HEK293T (cell line): ENCODE measurements around the gene MOXD1.

Experiments used
- CTCF ChIA-PET: fragments of 350-600 bp; formaldehyde crosslinking; extraction: SDS; loops from one replicate; lab custom pipeline; 2021; ENCODE audit warnings: antibody characterized with exemption, inconsistent platforms; lab: Yijun Ruan, JAX
- POLR2A ChIA-PET: fragments of 350-600 bp; formaldehyde crosslinking; extraction: SDS; loops from one replicate; lab custom pipeline; 2020; ENCODE audit warnings: antibody characterized with exemption, inconsistent platforms; lab: Yijun Ruan, JAX
- DNase-seq: peaks from one replicate; pipeline ENCODE4 v3.0.0; 2012; ENCODE audit warnings: mixed read lengths; ENCODE audit errors: extremely low spot score
- ARNT ChIP-seq: fragments of 450-650 bp; IDR thresholded peaks from 2 replicates; pipeline ENCODE4 v1.6.1; 2017; ENCODE audit warnings: mild to moderate bottlenecking
- BHLHE40 ChIP-seq: fragments of 450-650 bp; IDR thresholded peaks from 2 replicates; pipeline ENCODE4 v1.6.1; 2016; ENCODE audit warnings: mild to moderate bottlenecking, moderate library complexity, borderline replicate concordance
- CTBP1 ChIP-seq: fragments of 450-650 bp; IDR thresholded peaks from 2 replicates; pipeline ENCODE4 v1.6.1; 2016; ENCODE audit warnings: borderline replicate concordance
- ELF4 ChIP-seq: fragments of 450-650 bp; IDR thresholded peaks from 2 replicates; pipeline ENCODE4 v1.6.1; 2017; ENCODE audit warnings: antibody characterized with exemption
- FOXA1 ChIP-seq: fragments of 450-650 bp; IDR thresholded peaks from 2 replicates; pipeline ENCODE4 v1.6.1; 2016; ENCODE audit warnings: mild to moderate bottlenecking
- FOXK2 ChIP-seq: fragments of 450-650 bp; IDR thresholded peaks from 2 replicates; pipeline ENCODE4 v1.6.1; 2016; ENCODE audit warnings: mild to moderate bottlenecking
- FOXM1 ChIP-seq: fragments of 450-650 bp; IDR thresholded peaks from 2 replicates; pipeline ENCODE4 v1.6.1; 2017; ENCODE audit warnings: mild to moderate bottlenecking, borderline replicate concordance
- HDGF ChIP-seq: fragments of 450-650 bp; IDR thresholded peaks from 2 replicates; pipeline ENCODE4 v1.6.1; 2017; ENCODE audit warnings: antibody characterized with exemption, borderline replicate concordance
- L3MBTL2 ChIP-seq: fragments of 450-650 bp; conservative IDR thresholded peaks from 2 replicates; pipeline ENCODE4 v1.6.1; 2016; ENCODE audit warnings: mild to moderate bottlenecking
- LEF1 ChIP-seq: fragments of 450-650 bp; IDR thresholded peaks from 2 replicates; pipeline ENCODE4 v1.6.1; 2017; ENCODE audit warnings: mild to moderate bottlenecking, borderline replicate concordance
- NFRKB ChIP-seq: fragments of 450-650 bp; IDR thresholded peaks from 2 replicates; pipeline ENCODE4 v1.6.1; 2016; ENCODE audit warnings: mild to moderate bottlenecking, moderate library complexity
- SP1 ChIP-seq: fragments of 450-650 bp; IDR thresholded peaks from 2 replicates; pipeline ENCODE4 v1.6.1; 2017
- SUZ12 ChIP-seq: fragments of 450-650 bp; IDR thresholded peaks from 2 replicates; pipeline ENCODE4 v1.6.1; 2016; ENCODE audit warnings: mild to moderate bottlenecking
- TARDBP ChIP-seq: fragments of 450-650 bp; IDR thresholded peaks from 2 replicates; pipeline ENCODE4 v1.6.1; 2016
- ZNF384 ChIP-seq: fragments of 450-650 bp; IDR thresholded peaks from 2 replicates; pipeline ENCODE4 v1.6.1; 2016
- TF ChIP-seq, protein P1 (sequence below): fragments of 450-650 bp; IDR thresholded peaks from 2 replicates; pipeline ENCODE4 v1.6.1; 2016

MOXD1 gene

DNA sequence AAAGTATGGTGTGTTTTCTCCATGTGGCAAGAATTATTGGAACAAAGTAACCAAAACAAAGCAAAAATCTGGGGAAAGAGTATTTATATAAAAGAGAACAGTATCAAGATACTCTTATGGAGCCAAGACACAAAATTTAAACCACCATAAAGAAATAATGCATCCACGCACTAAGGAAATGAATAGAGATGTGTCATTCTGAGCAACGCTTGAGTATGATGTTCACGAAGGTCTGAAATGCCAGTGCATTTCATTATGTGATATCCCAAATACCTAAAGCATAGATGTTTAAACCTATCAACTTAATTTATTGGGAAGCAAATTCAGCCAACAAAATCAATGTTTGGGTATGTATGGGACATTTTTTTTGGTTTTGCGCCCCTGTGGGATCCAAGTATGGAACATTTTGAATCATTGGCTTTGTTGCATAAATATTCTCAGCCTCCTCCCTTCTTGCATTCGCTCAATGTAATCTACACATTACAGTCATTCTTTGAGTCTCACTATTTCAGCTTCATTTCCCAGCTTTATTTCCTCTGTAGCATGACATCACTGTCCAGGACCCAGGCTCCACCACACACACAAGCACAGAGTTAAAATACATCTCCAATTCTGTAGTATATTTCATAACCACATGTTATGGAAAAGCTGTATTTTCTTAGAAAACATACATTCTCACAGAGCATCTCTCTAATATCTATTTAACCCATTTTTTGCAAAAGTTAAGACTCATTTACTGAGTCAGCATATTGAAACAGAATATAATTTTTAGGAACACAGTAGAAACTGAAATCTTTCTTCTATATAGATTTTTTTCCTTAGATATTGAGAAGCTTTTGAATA, 11.6 kb upstream of the MOXD1 start:
- ChIA-PET CTCF (no interaction called here), POLR2A (no interaction called here)

DNA sequence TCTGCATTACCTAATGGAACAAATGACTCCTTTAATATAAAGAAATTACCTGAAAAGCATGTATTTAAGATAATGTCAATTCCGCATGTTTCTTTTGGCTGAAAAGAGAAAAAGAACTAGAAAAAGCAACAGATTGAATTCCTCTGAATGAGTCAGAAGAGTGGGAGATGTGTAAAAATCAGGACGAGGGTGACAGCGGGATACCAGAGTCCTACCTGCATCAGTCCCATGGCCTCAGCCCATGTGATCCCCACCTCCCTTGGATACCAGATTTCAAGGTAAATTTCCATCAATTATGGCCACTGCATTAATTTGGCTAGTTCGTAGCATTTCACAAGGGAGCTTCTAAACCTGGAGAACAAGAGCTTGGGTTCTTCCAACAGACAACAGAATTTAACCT, 10.0 kb upstream of the MOXD1 start:
- no peak for TF ChIP-seq ZNF384
- TF ChIP-seq NFRKB, result no peak
- TF ChIP-seq CTBP1, result no peak
- TF ChIP-seq LEF1, result no peak
- TF ChIP-seq ELF4, result no peak
- TF ChIP-seq SP1, result no peak
- TF ChIP-seq BHLHE40, result no peak
- no peak for TF ChIP-seq FOXM1
- no peak for TF ChIP-seq FOXK2
- TF ChIP-seq SUZ12, result no peak
- no peak for TF ChIP-seq FOXA1
- TF ChIP-seq, protein P1, sequence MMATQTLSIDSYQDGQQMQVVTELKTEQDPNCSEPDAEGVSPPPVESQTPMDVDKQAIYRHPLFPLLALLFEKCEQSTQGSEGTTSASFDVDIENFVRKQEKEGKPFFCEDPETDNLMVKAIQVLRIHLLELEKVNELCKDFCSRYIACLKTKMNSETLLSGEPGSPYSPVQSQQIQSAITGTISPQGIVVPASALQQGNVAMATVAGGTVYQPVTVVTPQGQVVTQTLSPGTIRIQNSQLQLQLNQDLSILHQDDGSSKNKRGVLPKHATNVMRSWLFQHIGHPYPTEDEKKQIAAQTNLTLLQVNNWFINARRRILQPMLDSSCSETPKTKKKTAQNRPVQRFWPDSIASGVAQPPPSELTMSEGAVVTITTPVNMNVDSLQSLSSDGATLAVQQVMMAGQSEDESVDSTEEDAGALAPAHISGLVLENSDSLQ, result no peak
- no peak for TF ChIP-seq ARNT
- TF ChIP-seq HDGF, result no peak
- DNase-seq, result no peak
- ChIA-PET CTCF (no interaction called here), POLR2A (no interaction called here)

More for the DNA sequence above, 11.6 kb upstream of the MOXD1 start:
- no peak for TF ChIP-seq CTBP1
- no peak for TF ChIP-seq FOXA1
- no peak for TF ChIP-seq HDGF
- no peak for TF ChIP-seq BHLHE40
- no peak for TF ChIP-seq LEF1
- no peak for TF ChIP-seq FOXK2
- no peak for TF ChIP-seq NFRKB
- TF ChIP-seq SP1, result no peak
- no peak for TF ChIP-seq ZNF384
- no peak for TF ChIP-seq ARNT
- TF ChIP-seq ELF4, result no peak
- no peak for TF ChIP-seq TARDBP
- no peak for TF ChIP-seq SUZ12
- TF ChIP-seq FOXM1, result no peak
- TF ChIP-seq, protein P1, result no peak
- no peak for TF ChIP-seq L3MBTL2
- no peak for DNase-seq

DNA sequence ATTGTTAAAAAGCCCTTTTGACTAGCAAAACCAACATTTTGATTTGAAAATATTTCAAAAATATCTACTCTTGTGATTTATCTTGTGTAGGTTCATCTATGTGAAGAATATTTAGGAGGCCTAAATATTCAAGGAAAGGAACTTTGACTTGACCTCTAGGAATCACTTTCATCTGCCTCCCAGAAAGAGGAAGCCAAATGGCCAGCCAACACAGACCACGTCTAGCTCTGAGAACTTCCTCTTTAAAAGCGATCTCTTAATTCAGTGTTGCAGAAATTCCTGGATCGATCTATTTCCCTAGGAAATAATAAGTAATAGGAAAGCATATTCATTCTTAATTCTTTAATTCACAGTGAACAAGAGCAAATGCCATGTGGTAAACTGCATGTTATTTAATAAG, 9.6 kb upstream of the MOXD1 start:
- ChIA-PET POLR2A (no interaction called here), CTCF (no interaction called here)
- TF ChIP-seq BHLHE40 (no peak), FOXK2 (no peak), LEF1 (no peak), SP1 (no peak)
- no peak for DNase-seq

DNA sequence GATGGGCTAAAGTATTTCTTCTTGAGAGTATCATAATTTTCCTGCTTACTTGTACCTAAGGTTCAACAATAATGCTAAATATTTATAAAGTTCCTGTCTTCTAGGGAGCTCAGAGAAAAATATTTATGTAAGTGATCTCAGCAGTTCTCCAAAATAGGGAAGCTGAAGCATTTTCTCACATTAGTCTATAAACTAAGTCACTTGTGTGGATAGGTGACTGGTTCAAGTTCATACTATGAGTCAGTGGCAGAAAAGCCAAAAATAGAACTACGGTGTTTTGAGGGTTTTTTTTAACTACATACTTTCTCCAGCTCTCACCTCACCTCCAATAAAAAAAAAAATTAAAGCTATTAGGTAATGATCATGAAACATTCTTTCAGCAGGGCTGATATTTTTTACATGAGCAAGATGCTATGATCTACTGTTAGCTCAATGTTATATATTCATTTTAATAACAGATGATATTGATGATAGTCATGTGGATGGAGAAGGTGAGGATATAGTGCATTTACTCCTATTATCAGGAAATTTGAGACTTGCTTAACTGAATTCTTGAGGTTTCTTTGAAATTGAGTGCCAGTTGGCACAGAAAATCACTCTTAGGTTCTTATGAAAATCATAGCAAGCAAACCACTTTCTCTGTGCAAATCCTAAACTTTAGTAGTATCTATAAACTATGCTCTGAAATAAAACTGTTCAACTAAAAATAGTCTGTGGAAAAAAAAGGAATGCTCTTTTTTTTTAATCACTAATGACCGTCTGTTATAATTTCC, 4.1 kb upstream of the MOXD1 start:
- no peak for TF ChIP-seq HDGF
- TF ChIP-seq ELF4, result no peak
- TF ChIP-seq FOXM1, result no peak
- TF ChIP-seq TARDBP, result no peak
- ChIA-PET POLR2A (no interaction called here), CTCF (interaction anchor here (0.9 to 1.0 kb wide), 2 partner anchors 79 to 125 kb away, joined by 3 to 4 read pairs; no protein-coding TSS in a partner anchor)
- DNase-seq, result no peak

DNA sequence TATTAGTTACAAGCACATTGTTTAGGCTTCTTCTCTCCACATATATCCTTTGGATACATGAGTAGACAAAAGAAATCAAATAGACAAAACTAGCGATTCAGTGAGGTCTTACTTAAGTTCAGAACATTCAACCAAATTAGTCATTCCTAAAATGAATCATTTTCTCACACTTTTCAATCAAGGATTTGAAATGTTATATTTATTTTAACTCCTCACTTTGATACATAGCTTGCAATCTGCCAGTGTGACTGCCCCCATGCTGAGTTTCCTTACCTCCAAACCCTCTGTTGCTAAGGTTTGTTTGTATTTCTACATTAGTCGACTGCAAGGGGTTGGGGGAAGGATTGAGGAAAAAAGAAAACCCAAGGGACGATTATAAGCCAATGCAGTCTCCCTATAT, 3.5 kb upstream of the MOXD1 start:
- ChIA-PET CTCF (interaction anchor here (0.9 kb wide), 1 partner anchor 126 kb away, joined by 4 read pairs; no protein-coding TSS in a partner anchor), POLR2A (no interaction called here)
- no peak for DNase-seq
- TF ChIP-seq ELF4 (no peak), FOXA1 (no peak), ARNT (no peak), LEF1 (no peak), NFRKB (no peak), FOXK2 (no peak), L3MBTL2 (no peak), CTBP1 (no peak), FOXM1 (no peak), TARDBP (no peak), ZNF384 (no peak)

DNA sequence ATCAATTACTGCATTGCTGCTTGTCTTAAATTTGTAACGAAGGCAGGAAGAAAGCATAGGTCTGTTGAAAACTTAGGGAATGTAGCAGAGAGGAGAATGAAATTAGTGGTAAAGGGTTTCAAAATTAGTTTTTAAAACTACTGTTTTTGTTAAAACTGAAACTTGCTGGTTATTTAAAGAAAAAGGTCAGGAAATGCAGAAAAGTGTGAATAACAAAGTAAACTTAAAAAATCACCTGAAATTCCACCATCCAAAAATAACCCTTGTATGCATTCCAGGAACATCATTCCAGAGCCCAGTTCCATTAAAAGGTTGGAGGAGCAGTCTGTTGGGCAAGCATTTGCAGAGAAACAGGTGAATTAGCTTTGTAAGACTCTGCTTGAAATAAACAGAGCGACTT, 3.1 kb upstream of the MOXD1 start:
- DNase-seq, result no peak
- CTCF ChIA-PET, result interaction anchor here (0.9 kb wide), 1 partner anchor 126 kb away, joined by 4 read pairs; no protein-coding TSS in a partner anchor
- TF ChIP-seq ARNT, result no peak
- TF ChIP-seq NFRKB, result no peak
- no peak for TF ChIP-seq FOXA1
- TF ChIP-seq, protein P1, result no peak
- no peak for TF ChIP-seq CTBP1
- no peak for TF ChIP-seq TARDBP
- no peak for TF ChIP-seq HDGF
- TF ChIP-seq SP1, result no peak
- POLR2A ChIA-PET, result no interaction called here
